ENCODE data around the gene ATP2A3.
A peak's percentile ranks its signal among the peaks of the same experiment; 100 is the strongest.

Gene ATP2A3

DNA sequence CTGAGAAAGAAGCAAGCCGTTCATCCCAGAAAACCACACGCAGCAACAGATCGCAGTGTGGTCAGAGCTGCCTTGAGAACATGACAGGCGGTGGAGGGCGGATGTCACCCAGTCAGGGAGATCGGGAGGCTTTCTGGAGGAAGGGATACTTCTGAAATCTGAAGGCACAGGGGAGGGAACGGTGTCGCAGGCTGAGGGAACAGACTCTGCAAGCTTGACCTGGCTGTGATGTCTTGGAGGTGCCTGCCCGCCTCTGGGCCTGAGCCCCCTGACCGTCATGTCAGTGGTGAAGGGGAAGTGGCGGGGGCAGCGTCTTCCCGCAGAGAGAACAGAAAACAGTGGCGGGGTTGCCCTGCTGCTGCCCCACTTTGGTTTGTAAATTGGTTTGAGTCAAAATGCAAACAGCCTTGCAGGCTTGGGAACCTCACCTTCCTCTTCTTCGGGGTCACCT is 8.1 kb upstream of the ATP2A3 start:
- DNase-seq, result peak; percentile 16

DNA sequence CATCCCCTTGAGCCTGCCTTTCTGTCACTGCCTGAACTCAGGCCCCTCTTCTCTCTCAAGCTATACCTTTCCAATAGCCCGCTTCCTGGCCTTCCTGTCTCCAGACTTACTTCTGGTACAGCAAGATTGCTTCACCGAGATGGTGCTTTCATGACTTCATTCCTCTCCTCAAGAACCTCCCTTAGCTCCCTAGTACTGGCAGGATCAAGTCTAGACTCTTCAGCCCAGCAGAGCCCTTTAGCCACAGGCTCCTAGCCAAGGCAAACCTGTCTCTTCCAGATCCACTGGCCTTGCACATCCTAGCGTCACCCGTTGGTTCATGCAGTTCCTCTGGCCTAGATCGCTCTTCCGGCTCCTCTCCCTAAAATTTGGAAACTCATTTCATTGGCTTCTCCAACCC is 6.4 kb upstream of the ATP2A3 start:
- DNase-seq, result no peak

DNA sequence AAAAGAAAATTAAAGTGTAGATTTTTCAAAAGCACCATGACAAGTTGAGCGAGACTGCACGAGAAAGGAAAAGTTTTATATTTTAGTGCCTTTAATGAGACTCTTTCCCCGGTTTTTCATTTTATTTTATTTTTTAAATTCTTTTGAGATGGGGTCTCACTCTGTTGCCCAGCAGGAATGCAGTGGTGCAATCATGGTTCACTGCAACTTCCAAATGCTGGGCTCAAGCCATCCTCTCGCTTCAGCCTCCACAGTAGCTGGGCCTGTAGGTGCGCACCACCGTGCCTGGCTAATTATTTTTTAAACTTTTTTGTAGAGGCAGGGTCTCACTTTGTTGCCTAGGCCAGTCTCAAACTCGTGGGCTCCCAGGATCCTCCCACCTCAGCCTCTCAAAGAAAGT is 5.7 kb upstream of the ATP2A3 start:
- DNase-seq, result no peak

DNA sequence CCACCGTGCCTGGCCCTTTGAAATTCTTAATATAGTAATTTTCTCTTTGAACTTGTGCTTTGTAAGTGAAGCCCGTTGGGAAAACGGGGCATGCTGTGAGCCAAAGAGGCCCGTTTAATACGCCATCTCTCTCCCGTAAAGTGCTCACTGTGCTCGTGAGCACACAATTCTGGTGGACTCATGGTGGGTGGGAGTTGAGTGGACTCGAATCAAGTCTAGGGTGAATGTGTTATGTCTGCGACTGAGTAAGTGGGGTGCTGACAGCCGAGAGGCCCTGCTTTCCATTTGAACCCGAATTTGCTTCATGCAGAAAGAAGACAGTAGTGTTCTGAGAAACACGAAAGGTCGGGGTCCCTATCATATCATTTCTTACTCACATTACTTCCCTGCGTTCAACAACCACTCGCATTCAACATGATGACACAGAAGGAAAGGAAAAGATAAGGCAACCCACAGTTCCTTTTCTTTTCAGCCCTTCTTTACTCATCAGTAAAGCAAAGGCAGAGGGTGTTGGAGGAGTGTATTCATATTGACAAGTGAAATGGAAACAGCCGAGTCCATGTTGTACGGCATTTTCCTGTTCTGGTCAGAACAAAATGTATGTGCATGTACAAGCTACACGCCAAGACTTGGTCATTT is 4.8 kb upstream of the ATP2A3 start:
- DNase-seq, result no peak

DNA sequence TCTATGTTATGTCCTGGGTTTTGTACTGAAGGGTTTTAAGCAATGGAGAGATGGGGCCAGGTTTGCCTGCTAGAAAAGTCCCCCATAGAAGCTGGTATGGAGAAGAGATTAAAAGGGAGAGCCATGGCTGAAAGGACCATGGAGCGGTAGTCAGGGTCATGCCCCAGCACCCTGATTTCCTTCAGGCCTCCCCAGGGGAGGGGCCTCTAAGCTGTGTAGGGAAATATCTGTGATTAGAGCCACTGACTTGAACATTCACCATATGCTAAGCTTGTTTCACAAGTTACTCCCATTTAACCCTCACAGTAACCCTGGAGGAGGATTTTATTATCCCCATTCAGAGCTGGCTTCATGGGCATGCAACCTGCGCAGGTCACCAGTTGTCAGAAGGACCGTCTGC is 3.8 kb upstream of the ATP2A3 start:
- DNase-seq, result no peak

DNA sequence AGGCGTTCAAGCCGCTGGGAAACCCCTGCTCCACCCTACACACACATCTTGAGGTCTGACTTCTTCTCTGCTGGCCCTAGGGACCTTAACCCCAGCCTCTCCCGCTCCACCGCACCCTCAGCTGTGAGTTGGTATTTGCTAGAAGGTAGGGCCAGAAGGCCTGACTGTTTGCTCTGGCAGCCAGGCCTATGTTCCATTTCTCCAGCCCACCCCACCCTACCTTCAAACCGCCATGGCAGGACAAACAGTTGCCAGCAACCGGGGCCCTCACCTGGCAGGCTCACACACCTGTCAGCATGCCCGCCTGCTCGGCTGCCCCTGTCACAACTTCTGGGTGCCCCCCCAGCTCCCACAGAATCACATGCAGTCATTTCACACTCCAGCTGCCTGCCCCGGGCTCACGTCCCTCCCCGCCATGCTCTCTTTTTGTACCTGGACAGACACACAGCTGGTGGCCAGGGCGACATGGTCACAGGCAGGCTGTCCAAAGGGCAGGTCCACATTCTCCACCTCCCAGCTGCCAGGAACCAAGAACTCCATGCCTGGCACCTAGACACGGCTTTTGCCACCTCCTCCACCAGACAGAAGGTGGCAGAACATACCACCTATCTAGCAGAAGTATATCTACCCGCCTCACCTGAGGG is 2.6 kb upstream of the ATP2A3 start:
- no peak for DNase-seq

DNA sequence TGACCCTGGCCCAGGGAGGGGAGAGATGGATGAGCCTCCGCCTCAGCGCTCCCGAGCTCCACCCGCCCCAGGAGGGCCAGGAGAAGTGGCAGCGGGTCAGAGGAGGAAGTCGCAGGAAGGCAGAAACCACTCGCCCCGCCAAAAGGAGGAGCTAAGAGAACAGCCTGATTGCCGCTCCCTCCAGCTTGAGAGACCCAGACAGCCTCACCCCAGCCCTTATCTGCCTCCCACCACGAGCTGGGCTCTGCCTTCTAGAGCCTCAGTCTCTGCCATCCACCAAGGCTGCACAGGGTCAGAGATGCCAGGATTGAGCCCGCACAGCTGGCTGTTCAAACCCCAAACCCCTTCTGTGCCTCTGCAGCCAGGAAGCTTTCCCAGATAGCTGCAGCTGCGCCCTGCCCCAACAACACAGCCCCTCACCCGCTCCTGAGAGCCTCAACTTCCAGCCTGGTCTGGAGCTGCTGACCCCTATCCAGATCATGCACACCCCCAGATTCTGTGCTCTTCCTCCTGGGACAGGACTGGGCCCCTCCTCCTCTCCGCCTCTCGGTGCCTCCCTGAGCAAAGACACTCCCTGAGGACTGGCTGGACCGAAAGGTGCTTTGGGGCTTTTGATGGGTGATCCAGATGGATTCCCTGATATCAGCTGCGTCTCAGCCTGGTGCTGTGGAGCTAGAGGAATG is 1.0 kb upstream of the ATP2A3 start:
- peak; percentile 74 for DNase-seq

DNA sequence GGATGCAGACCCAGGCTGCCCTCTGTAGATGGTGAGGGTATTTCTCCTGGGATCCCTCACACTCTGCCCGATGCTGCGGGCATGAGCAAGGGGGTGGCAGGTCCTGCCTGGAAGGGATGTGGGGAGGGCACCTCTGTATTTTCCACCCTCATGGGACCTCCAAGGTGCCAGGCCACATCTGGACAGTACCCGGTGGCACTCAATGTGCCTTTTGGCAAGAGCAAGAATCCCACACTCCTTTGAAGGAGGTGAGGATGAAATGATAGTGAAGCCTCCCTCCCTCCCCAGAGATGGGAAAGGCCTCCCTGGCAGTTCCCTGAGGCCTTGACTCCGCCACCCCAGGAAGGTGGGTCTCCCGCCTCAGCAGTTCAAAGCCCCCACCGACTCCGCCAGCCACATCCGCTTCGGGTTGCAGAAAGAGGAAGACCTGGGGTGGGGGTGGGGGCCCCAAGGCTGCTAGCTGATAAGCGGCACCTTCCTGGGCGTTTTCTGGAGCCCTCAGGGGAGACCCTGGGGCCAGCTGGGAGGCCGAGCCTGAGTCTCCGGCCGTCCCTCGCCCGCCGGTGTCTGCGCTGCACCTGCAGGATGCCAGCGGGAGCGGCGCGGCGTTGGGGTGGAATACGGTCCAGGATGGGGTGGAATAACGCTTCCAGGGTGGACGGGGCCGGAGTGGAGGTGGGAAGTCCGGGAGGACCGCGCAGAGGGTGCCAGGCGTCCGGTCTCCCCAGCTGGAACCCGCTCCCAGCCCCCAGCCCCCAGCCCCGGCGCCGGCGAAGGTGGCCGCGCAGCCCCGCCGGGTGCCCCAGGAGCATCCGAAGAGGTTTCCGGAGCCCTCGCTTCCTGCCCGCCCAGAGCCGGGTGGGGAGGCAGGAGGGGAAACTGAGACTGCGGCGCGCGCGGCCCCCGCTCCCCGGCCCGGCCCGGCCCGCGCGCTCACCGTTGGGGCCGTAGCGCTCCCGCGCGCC is 718 bp downstream of the ATP2A3 start:
- DNase-seq, result peak; percentile 76

DNA sequence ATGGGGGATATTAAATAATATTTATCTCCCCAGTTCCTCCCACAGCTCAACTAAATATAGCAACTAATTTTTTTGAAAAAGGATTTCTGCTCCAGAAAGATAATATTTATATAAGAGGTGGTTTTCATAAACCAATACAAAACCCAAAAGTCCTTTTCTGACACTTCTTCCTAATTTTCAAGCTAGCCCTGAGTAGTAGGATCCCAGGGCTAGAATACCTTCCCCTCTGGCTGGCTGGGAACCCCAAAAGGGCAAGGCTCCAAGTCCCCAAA is 1.3 kb downstream of the ATP2A3 start:
- no peak for DNase-seq

DNA sequence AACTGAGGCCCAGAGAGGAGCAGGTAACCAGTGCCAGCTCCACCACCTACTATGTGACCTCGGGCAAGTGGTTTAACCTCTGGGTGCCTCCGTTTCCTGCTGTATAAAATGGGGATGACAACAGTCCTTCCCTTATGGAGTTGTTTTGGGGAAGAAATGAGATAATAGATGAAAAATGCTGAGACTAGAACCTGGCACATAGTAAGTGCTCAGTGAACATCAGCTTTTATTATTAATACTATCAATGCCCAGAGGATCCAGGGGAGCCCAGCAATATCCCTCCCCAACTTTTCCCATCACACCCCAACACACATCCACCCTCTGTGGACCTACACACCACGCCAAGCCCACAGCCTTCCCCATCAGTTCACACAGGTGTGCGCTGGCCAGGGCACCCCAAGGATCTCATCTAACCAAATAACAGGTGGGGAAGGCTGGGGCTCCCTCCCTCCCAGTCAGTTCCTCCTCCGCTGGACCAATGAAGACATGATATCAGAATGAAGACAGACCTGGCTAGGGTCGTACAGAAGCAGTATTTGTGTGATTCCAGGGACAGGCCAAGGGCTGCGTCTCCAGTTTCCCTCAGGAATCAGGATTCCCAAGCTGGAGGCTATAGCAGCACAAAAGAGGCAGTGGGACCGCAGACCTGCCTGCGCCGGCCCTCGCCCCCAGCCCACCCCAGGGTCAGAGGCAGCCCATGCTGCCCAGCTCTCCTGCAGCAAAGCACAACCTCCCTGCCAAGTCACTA is 1.8 kb downstream of the ATP2A3 start:
- no peak for DNase-seq

DNA sequence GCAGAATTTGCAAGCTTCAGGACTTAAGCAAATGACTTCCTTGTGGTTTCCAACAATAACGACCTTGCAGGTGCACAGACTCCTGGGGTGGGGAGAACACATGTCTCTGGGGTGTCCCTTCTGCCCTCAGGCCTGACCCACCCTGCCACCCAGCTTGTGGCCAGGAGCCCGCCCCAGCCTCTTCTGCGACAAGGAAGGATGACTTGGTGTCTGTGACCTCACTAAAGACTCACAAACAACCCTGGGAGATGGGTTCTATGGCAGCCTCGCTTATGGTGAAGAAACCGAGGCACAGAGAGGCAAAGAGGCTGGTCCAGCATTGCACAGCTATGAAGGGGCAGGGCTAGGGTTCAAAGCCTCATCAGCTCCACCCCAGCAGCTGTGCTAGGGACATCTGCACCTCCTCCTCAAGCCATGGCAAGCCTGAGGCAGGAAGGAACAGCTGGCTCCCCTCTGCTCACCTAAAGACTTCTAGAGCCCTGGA is 2.6 kb downstream of the ATP2A3 start:
- peak; percentile 34 for DNase-seq

DNA sequence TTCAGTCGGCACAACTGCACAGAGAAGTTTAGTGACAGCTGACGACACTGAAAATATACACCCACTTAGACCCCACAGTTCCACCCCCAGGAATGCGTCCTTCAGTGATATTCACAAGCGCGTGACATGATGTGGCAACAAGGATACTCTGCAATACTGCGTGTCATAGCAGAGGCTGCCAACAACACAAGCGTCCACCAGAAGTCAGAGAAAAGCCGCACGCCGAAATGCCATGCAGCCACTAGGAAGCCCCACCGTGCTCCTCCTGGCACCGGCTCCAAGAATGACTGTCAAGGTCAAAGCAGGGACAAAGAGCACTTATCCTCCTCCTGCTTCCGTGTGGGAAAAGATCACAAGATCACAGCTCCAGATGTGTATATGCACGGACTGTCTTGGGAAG is 3.5 kb downstream of the ATP2A3 start:
- DNase-seq, result no peak

DNA sequence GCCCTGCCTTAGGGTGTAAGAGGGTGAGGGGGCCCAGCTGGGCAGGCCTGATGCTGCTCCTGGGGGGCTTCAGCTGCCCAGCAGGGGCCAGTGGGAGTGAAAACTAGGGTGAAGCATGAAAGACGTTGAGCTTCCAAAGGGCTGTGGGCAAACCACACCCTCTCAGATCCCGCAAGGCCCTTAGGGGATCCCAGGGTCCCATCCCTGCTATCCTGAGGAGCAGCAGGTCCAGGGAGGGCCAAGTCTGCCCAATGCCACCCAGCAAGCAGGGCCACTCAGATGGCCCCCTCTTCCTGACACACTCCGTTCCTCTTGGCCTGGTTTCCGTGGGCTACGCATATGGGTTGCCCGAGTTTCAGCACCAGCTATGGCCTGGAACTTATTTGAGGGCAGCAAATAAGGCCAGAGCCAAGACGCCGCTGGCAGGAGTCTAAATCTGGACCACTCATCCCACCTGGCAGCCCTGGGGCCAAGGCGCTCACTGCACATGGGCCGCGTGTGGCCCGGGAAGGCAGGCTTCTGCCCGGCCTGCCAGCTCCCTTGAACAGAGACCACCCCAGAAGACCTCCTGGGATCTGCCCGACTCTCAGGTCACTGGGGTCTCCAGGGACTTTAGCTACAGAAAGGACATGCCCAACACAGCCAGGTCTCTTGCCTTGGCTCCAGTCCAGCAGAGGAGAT is 4.2 kb downstream of the ATP2A3 start:
- DNase-seq, result no peak

DNA sequence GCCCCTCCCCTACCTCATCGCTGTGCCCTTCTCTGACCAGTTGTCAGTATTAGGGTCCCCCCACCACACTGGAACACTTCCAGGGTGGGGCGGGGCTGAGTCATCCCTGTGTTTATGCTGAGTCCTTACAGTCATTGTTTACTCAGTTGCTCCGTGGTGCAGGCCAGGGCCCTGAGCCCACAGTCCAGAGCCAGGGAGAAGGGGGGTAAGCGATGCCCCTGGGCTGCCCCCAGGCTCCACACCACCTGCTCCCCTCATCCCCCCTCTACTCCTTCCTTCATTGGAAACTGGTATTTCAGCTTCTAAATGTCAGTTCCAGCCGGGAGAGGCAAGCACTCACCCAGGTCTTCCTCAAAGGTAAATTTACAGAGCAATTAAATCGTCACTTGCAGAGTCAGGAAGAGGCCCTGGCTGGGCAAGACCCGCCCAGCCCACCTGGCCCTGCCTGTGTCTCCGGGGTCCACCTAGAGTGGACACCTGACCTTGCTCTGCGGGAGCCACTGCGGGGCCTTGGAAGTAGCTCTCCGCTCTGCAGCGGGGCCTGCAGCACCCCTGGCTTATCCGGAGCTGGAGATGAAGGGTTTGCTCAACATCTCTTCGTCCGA is 4.8 kb downstream of the ATP2A3 start:
- no peak for DNase-seq

DNA sequence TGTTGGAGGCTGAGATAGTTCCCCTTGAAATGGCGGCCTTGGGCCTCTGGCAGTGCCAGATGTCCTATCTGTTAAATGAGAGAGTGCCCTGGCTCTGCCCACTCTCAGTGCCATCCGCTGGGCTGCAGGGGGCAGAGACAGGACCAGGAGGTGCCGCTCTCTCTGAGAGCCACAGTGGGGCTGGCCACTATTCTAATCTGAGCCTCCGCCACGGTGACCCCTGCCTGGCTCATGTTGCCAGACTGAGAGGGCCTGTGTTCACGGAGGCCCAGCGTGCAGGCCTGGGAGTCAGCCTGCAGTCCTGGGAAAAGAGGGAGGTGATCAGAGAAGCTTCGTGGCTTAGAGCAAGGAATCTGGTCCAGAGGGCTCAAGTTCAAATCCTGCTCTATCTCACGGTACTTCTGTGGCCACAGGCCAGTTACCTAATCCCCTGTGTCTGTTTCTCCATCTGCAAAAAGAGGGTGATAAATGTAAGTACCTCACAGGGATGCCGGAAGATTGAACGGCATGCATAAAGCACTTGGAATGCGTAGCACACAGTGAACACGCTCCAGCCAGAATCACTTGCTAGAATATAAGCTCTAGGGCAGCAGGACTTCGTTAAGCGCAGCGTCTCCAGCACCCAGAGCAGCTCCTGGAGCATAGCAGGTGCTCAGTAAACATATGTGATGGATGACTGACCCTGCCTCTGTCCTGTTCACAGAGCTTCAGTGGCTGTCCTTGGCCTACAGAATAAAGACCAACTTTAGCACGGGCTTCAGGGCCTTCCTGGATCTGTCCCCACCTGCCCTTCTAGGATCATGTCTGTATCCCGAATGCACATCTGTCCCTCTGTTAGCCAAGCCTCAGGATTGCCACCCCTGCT is 6.3 kb downstream of the ATP2A3 start:
- no peak for DNase-seq

DNA sequence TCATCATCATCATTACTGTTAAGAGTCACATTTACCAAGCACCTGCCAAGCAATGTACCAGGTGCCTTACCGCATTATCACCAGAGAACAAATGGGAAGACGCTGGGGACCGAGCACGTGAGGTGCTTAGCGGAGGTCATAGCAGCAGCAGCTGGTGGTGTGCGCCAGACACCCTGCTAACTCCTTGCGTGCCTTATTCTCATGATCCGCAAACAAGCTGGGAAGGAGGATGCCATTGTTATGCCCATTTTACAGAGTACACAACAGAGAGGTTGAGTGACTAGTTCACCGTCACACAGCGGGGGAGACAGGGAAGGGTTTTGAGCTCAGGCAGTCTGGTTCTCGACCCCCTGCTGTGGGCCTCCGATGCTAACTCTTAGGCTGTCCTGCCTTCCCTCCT is 7.3 kb downstream of the ATP2A3 start:
- DNase-seq, result no peak

DNA sequence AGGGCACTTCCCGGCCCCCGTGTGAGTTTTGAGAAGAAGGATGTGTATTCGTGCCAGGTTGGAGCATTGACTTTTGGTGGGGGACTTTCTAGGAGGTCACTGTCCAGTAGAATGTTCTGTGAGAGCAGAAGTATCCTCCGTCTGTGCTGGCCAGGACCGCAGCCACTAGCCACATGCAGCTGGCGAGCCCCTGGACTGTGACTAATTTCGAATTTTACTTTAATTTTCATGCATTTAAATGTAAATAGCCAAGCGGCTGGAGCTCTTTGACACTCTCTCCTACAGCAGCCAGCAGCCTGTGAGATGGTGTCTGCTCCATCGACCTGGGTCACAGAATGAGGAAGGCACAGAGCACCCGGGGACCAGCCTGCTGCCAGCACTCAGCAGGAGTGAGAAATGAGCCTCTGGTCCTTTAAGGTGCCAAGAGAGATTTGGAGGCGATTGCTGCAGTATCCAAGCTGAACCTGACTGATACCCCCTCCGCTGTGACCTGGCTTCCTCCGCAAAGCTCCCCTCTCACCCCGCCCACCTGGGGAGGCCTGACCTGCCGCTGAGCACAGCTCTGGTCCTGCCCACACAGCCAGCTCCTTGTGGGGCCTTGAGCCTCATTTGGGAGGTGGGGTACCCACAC is 7.8 kb downstream of the ATP2A3 start:
- DNase-seq, result no peak

DNA sequence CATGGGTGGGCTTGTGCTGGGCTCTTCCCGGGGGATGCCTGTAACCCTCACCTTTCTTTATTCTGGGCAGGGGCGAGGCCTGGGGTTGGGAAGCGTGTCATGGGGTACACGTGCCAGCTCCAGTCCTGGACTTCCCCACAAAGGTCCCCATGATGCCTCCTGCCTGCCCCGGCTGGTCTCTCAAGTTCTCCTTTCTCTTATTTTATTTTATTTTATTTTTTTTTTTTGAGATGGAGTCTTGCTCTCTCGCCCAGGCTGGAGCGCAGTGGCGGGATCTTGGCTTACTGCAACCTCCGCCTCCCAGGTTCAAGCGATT is 8.6 kb downstream of the ATP2A3 start:
- no peak for DNase-seq

DNA sequence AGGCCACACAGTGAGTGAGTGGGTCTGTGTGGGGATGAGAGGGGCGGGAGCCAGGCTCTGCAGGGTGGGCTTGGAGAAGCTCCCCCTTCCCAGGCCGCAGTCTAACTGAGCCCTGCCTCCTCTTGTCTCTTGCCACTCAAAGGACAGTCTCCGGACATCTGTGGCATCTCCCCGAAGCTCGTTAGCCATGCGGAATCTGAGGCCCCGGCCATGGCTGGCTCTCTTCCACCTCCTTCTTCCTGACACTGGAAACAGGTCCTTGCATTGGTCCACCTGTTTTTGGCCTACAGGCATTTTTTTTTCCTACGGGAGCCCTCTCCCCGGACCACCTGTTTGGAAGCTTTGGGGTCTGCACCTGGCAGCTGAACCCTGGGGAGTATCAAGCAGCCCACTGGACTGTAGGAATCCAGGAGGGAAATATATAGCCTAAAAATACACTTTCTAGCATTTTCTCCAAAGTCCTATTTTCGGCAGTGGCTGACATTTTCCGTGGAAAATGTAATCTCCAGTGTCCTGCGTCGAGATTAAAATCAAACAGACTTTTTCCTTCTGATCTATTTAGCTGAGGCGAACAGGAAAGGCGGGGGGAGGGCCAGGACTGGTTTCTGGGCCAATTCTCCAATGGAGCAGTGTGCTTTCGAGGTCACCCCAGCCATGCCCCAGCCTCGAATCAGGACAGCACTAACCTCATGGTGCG is 9.1 kb downstream of the ATP2A3 start:
- no peak for DNase-seq

DNA sequence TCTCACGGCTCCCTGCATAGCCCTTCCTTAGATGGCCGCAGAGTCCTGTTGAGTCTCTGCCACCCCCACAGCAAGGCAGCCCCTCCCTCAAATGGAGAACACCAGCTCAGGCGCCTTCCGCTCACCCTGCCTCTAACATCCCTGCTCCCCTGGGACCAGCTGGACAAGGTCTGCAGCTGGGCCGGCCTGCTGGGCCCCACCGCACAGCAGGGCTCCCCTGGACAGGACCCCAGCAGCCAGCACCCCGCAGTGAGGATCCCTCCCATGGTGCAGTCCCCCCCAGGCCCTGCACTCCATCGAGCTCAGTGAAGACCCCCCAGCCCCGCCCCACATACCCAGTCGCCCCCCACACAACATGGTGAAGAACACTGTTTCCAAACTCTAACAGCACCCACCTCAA is 10.2 kb downstream of the ATP2A3 start:
- DNase-seq, result no peak
